Measurements from ENCODE around the gene SMAD6. TPM values are rescaled to one million over a fixed set of nuclear protein-coding genes. Genes with fewer than 3 reads are reported as not detected.

The SMAD6 gene
- total RNA-seq (10 to 100 TPM; 14.4 to 65.9 (median 20.8) TPM), polyA plus RNA-seq (10 to 100 TPM; 10.4 to 19.0 TPM)
- long read RNA-seq, donor 1, full-length matches to known transcripts: 17 of 24 reads
- long read RNA-seq, donor 1, partial matches to known transcripts: 0 of 24 reads
- long read RNA-seq, donor 1, other reads (novel, unspliced or antisense): 7 of 24 reads
- long read RNA-seq, donor 2, partial matches to known transcripts: 0 of 1 reads
- long read RNA-seq, donor 2, other reads (novel, unspliced or antisense): 1 of 1 reads
- long read RNA-seq, donor 3, full-length matches to known transcripts: 35 of 46 reads
- long read RNA-seq, donor 3, partial matches to known transcripts: 1 of 46 reads
- long read RNA-seq, donor 3, other reads (novel, unspliced or antisense): 10 of 46 reads

DNA sequence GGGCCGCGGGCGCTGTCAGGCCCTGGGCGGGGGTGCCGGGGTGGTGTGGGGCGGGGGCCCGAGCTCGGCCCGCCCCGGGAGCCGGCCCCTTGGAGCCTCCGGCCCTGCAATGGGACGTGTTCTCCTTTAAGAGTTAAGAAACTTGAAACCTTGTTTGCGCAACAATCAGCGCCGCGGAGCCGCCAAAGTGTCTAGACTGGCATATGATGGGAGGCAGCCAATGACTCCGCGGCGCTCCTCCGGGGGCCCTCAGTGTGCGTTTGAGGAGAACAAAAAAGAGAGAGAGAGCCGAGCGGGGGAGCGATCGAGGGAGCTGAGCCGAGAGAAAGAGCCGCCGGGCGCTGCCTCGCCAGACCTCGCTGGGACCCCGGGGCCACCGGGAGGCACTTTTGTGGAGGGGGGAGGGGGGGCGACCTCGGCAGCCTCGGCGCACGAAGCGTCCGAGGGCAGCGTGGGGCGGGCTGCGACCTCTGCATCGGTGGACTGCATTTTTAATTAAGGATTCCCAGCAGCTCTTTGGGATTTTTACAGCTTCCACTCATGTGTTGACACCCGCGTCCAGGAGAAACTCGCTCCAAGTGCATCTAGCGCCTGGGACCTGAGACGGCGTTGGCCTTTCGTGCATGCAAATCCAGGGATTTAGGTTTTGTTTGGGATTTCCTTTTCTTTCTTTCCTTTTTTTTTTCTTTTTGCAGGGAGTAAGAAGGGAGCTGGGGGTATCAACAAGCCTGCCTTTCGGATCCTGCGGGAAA lies at the start of gene SMAD6:
Gene SMAD6, plus strand, starts transcription at position 202 of the 752 bp plus-strand sequence. CDS start 1,023 bp downstream, outside the sequence.
- peak; percentile 71 to 75 (median 74) for ATAC-seq
- Histone ChIP-seq H3K4me1 (peaks cover 0 to 60% (median 39%) of the 10 kb centered on the region in 12 donors), H3K9me3 (no peaks in the 10 kb centered on the region), H3K4me3 (peak within 1 kb of the TSS; percentile 50 to 90 (median 74)), H3K36me3 (peaks cover 0 to 6% (median 0%) of the 10 kb centered on the region in 9 donors), H3K27ac (peak within 1 kb of the TSS; percentile 81 to 95 (median 90)), H3K27me3 (peaks cover 0 to 27% (median 0%) of the 10 kb centered on the region in 9 donors)
- WGBS, 4 donors: 0 to 1% (median 1%) methylated on average over 36 to 55 of the region's 55 CpGs
- peak; percentile 93 to 97 (median 96) for DNase-seq
- intact Hi-C loops (cut with DNase I): loop anchor here in 9 of 10 donors (1.0 to 10.0 kb wide), 14 partner anchors 40 to 153 kb away; no protein-coding TSS in a partner anchor
- peak in 1 of 2 donors; percentile 79 for TF ChIP-seq POLR2A (IDR thresholded peaks at IDR 0.05)
- TF ChIP-seq, protein P1, sequence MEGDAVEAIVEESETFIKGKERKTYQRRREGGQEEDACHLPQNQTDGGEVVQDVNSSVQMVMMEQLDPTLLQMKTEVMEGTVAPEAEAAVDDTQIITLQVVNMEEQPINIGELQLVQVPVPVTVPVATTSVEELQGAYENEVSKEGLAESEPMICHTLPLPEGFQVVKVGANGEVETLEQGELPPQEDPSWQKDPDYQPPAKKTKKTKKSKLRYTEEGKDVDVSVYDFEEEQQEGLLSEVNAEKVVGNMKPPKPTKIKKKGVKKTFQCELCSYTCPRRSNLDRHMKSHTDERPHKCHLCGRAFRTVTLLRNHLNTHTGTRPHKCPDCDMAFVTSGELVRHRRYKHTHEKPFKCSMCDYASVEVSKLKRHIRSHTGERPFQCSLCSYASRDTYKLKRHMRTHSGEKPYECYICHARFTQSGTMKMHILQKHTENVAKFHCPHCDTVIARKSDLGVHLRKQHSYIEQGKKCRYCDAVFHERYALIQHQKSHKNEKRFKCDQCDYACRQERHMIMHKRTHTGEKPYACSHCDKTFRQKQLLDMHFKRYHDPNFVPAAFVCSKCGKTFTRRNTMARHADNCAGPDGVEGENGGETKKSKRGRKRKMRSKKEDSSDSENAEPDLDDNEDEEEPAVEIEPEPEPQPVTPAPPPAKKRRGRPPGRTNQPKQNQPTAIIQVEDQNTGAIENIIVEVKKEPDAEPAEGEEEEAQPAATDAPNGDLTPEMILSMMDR (IDR thresholded peaks at IDR 0.05): no peak

DNA sequence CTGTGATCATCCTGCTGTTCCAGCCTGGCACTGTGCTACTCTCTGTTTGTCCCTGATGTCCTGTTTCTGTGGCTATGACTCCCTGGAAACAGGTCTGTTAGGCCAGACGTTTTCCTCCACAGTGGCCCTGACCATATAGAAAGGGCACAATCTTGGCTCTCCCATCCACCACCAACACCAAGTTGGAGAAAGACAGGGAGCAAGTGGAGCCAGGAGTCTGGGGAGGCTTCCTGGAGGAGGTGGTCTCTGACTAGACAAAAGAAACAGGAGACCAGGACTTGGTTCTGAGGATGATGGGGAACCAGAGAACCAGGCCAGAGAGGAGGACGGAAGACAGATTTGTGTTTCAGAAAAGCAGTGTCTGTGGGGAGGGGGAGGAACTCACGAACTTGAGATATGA lies 49.2 kb upstream of the SMAD6 start:
- DNase-seq: no peak
- Histone ChIP-seq H3K9me3 (no peaks in the 10 kb centered on the region), H3K27ac (no peak overlapping the region), H3K27me3 (no peaks in the 10 kb centered on the region), H3K4me1 (peaks cover 0 to 51% (median 25%) of the 10 kb centered on the region in 12 donors), H3K36me3 (no peaks in the 10 kb centered on the region), H3K4me3 (no peak overlapping the region)
- intact Hi-C loops (cut with DNase I): no loop called here
- no peak for ATAC-seq
- WGBS, 4 donors: 73 to 98% (median 88%) methylated on average over 2 to 3 of the region's 3 CpGs
- TF ChIP-seq POLR2A (IDR thresholded peaks at IDR 0.05): no peak
- TF ChIP-seq, protein P1 (IDR thresholded peaks at IDR 0.05): no peak

DNA sequence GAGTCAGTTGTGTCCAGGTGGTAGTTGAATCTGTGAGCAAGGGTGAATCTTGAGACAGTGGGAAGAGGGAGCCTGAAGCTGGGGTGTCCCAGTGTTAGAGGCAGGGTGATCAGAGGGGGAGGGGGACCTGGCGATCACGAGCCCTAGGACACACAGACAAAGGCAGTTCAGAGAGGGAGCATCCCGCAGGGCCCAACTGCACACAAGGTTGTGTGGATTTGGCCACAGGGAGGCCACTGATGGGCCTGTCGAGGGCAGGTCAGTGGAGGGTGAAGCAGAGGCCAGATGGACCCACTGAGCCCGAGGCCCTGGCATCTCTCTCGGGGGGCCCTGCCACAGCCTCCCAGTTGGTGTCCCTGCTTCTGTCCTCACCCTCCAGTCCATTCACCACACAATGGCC lies 48.6 kb upstream of the SMAD6 start:
- Histone ChIP-seq H3K4me3 (no peak overlapping the region), H3K4me1 (peaks cover 0 to 53% (median 26%) of the 10 kb centered on the region in 12 donors), H3K36me3 (no peaks in the 10 kb centered on the region), H3K9me3 (no peaks in the 10 kb centered on the region), H3K27ac (no peak overlapping the region), H3K27me3 (no peaks in the 10 kb centered on the region)
- 95 to 100% (median 97%) methylated on average over 5 to 6 of the region's 6 CpGs for WGBS, 4 donors
- intact Hi-C loops (cut with DNase I): no loop called here
- no peak for DNase-seq
- no peak for ATAC-seq
- TF ChIP-seq, protein P1 (IDR thresholded peaks at IDR 0.05): no peak
- no peak for TF ChIP-seq POLR2A (IDR thresholded peaks at IDR 0.05)

DNA sequence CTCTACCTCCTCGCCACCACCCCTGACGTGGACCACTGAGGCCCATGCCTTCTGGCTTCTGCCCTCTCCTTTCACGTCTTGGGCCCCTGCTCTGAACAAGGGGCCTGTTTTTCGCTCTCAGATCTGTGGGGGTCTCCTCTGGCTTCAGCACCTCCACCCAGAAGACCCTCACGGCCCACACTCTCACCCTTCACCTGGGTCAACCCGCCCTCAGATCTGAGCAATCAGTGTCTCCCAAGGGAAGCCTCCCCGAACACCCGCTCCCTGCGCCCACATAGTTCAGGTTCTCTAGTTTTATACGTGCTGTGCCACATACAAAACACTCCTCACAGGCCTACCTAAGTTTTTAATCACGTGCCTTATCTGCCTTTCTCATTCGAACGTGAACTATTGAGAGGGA lies 48.2 kb upstream of the SMAD6 start:
- ATAC-seq: no peak
- H3K27ac ChIP-seq: peak overlapping the region in 3 of 12 donors; percentile 71 to 90 (median 75)
- no peaks in the 10 kb centered on the region for H3K9me3 ChIP-seq
- peaks cover 0 to 55% (median 26%) of the 10 kb centered on the region in 12 donors for H3K4me1 ChIP-seq
- no peak overlapping the region for H3K4me3 ChIP-seq
- 82 to 88% (median 87%) methylated on average over 13 of the region's 13 CpGs for WGBS, 4 donors
- TF ChIP-seq, protein P1 (IDR thresholded peaks at IDR 0.05): no peak
- TF ChIP-seq POLR2A (IDR thresholded peaks at IDR 0.05): no peak
- no peak for DNase-seq
- no peaks in the 10 kb centered on the region for H3K36me3 ChIP-seq
- intact Hi-C loops (cut with DNase I): no loop called here
- H3K27me3 ChIP-seq: no peaks in the 10 kb centered on the region

All from heart left ventricle (tissue), 16 donors.